HG02642 (cell line): ENCODE results near the gene FUT2.

ENCODE experiments used
- ATAC-seq: cut with Tn5 transposase; IDR thresholded peaks from one replicate; pipeline ENCODE4 v1.9.1; 2021; ENCODE audit warnings: mild to moderate bottlenecking; ENCODE audit not compliant: unreplicated experiment, poor library complexity

FUT2 gene

DNA sequence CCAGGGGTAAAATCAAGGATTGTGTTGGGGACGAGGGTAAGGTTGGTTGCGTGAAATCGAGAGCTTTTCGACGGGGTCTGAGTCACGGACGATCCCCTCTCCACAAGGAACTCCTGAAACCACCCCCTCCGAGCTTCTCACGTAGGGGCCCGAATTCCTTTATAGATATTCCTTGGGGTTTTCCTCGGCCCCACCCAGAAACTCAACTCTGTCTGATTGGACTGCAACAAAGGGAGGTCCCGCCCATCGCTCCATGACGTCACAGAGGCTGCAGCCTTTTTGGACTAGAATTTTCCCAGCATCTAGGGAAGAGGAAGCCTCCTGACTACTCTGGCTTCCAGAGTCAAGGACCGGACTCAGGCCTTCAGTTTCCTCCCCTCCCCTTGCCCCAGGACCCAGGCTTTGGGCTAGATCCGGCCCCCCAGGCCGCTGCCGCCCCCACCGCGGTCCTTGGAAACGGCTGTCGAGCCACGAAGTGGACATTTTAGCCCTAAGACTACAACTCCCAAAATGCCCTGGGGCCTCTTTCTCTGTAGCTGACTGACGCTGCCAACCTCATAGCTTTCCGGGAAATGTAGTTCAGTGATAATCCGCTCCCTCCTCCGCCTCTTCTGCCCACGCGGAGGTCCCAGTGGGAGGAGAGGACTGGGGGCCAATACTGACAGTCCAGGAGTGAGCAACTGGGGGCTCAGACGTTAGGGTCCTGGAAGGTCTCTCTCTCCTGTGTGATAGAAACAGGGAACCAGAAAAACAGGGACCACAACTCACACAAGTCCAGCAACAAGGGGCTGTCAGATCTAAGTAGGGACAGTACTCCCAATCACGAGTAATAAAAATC lies 51.2 kb downstream of the FUT2 start, which contains the start of gene IZUMO1:
Gene IZUMO1, minus strand, starts transcription at position 172 of the 838 bp plus-strand sequence. CDS start 1,050 bp downstream, outside the sequence.
- ATAC-seq, result no peak

- no peak for ATAC-seq
Measured at GRCh38 chr19:48749571-48750198, 53.9 kb downstream of the FUT2 start.

- no peak for ATAC-seq
Measured at GRCh38 chr19:48750351-48750750, 54.6 kb downstream of the FUT2 start.

- no peak for ATAC-seq
Measured at GRCh38 chr19:48750771-48751504, 55.2 kb downstream of the FUT2 start.

GRCh38 chr19:48751845-48752495 lies 56.2 kb downstream of the FUT2 start:
- no peak for ATAC-seq

GRCh38 chr19:48752496-48753365 lies 57.0 kb downstream of the FUT2 start, which contains the start of gene FUT1:
Gene FUT1 (minus strand): TSS chr19:48752641. CDS start chr19:48751281, 1,360 bp downstream.
- ATAC-seq, result no peak

- ATAC-seq, result no peak
Measured at GRCh38 chr19:48755084-48755641, 59.4 kb downstream of the FUT2 start, which contains the start of gene FGF21. Gene FGF21 (plus strand): TSS chr19:48755524. CDS start chr19:48756237, 713 bp downstream.
